Liver (tissue), 9 donors: ENCODE measurements around the gene CD209. TPM values are rescaled to one million over a fixed set of nuclear protein-coding genes. Genes with fewer than 3 reads are reported as not detected.

Experiments used
- DNase-seq: peaks from one replicate; pipeline ENCODE4 v3.0.0-alpha.2; 2017; ENCODE audit warnings: low spot score
- H3K27ac ChIP-seq, 2 donors: one replicate each; pipeline ENCODE4 v1.7.0; 2013; ENCODE audit warnings: inconsistent platforms in 2 of 2, low read length in 2 of 2, control low read depth in 1 of 2, low read depth in 1 of 2, mild to moderate bottlenecking in 1 of 2
- H3K27me3 ChIP-seq, 4 donors: one replicate each; pipeline versions ENCODE4 v1.6.1 to v1.7.0; 2013; ENCODE audit warnings: low read length in 3 of 4, inconsistent platforms in 1 of 4, mild to moderate bottlenecking in 1 of 4, moderate library complexity in 1 of 4; ENCODE audit not compliant: control insufficient read depth in 4 of 4, insufficient read depth in 4 of 4
- H3K36me3 ChIP-seq, 4 donors: one replicate each; pipeline versions ENCODE4 v1.6.1 to v1.7.0; 2013; ENCODE audit warnings: low read length in 3 of 4, mild to moderate bottlenecking in 3 of 4, low read depth in 1 of 4, moderate library complexity in 1 of 4; ENCODE audit not compliant: control insufficient read depth in 4 of 4, insufficient read depth in 3 of 4
- H3K4me1 ChIP-seq, 4 donors: one replicate each; pipeline versions ENCODE4 v1.6.1 to v1.7.0; 2013; ENCODE audit warnings: low read length in 3 of 4, mild to moderate bottlenecking in 3 of 4, moderate library complexity in 1 of 4; ENCODE audit not compliant: control insufficient read depth in 4 of 4, insufficient read depth in 4 of 4
- H3K4me3 ChIP-seq, 3 donors: one replicate each; pipeline versions ENCODE4 v1.6.1 to v1.7.0; 2013; ENCODE audit warnings: low read length in 3 of 3, control low read depth in 1 of 3, low read depth in 1 of 3, mild to moderate bottlenecking in 1 of 3
- H3K9ac ChIP-seq, 2 donors: one replicate each; pipeline ENCODE4 v1.7.0; 2013; ENCODE audit warnings: low read length in 2 of 2, mild to moderate bottlenecking in 2 of 2, moderate library complexity in 2 of 2, control low read depth in 1 of 2, low read depth in 1 of 2
- H3K9me3 ChIP-seq, 4 donors: one replicate each; pipeline versions ENCODE4 v1.6.1 to v1.7.0; 2013; ENCODE audit warnings: low read length in 3 of 4; ENCODE audit not compliant: control insufficient read depth in 4 of 4
- CTCF ChIP-seq: fragments of 150-350 bp; IDR thresholded peaks from 2 replicates; pipeline ENCODE4 v1.5.1; 2017; ENCODE audit warnings: improper control_type of control experiment, low read depth, low read length; ENCODE audit not compliant: missing input control
- EGR1 ChIP-seq, 2 donors: IDR thresholded peaks; 2 replicates each; pipeline ENCODE4 v1.6.1; 2016 to 2018; ENCODE audit warnings: antibody characterized with exemption in 2 of 2, low read depth in 2 of 2
- FOXA1 ChIP-seq: IDR thresholded peaks from 2 replicates; pipeline ENCODE4 v1.6.1; 2016; ENCODE audit warnings: antibody characterized with exemption
- FOXA2 ChIP-seq: IDR thresholded peaks from 2 replicates; pipeline ENCODE4 v1.6.1; 2016; ENCODE audit warnings: antibody characterized with exemption
- GABPA ChIP-seq, 2 donors: IDR thresholded peaks in 1 of 2; conservative IDR thresholded peaks in 1 of 2; 2 replicates each; pipeline ENCODE4 v1.6.1; 2016; ENCODE audit warnings: antibody characterized with exemption in 2 of 2, mild to moderate bottlenecking in 1 of 2, moderate library complexity in 1 of 2
- HNF4A ChIP-seq, 2 donors: conservative IDR thresholded peaks; 2 replicates each; pipeline ENCODE4 v1.6.1; 2016; ENCODE audit warnings: antibody characterized with exemption in 2 of 2, mild to moderate bottlenecking in 2 of 2
- HNF4G ChIP-seq: IDR thresholded peaks from 2 replicates; pipeline ENCODE4 v1.6.1; 2016; ENCODE audit warnings: antibody characterized with exemption
- JUND ChIP-seq, 2 donors: IDR thresholded peaks; 2 replicates each; pipeline ENCODE4 v1.6.1; 2016; ENCODE audit warnings: antibody characterized with exemption in 2 of 2
- MAX ChIP-seq: IDR thresholded peaks from 2 replicates; pipeline ENCODE4 v1.6.1; 2016; ENCODE audit warnings: antibody characterized with exemption
- NR2F2 ChIP-seq: IDR thresholded peaks from 2 replicates; pipeline ENCODE4 v1.6.1; 2016; ENCODE audit warnings: antibody characterized with exemption
- RAD21 ChIP-seq, 2 donors: IDR thresholded peaks; 2 replicates each; pipeline ENCODE4 v1.6.1; 2016; ENCODE audit warnings: antibody characterized with exemption in 2 of 2, mild to moderate bottlenecking in 2 of 2
- REST ChIP-seq: IDR thresholded peaks from 2 replicates; pipeline ENCODE4 v1.6.1; 2016; ENCODE audit warnings: antibody characterized with exemption, mild to moderate bottlenecking
- RXRA ChIP-seq, 2 donors: IDR thresholded peaks; 2 replicates each; pipeline ENCODE4 v1.6.1; 2017 to 2018; ENCODE audit warnings: antibody characterized with exemption in 2 of 2, mild to moderate bottlenecking in 1 of 2
- SP1 ChIP-seq: IDR thresholded peaks from 2 replicates; pipeline ENCODE4 v1.6.1; 2018; ENCODE audit warnings: antibody characterized with exemption, mild to moderate bottlenecking
- TAF1 ChIP-seq: conservative IDR thresholded peaks from 2 replicates; pipeline ENCODE4 v1.6.1; 2016; ENCODE audit warnings: antibody characterized with exemption, mild to moderate bottlenecking
- YY1 ChIP-seq: IDR thresholded peaks from 2 replicates; pipeline ENCODE4 v1.6.1; 2016; ENCODE audit warnings: antibody characterized with exemption, mild to moderate bottlenecking
- ZBTB33 ChIP-seq: IDR thresholded peaks from 2 replicates; pipeline ENCODE4 v1.6.1; 2016; ENCODE audit warnings: antibody characterized with exemption
- WGBS: extraction: QIAGEN DNeasy Blood & Tissue Kit; methylation state at CpG from one replicate; pipeline ENCODE4 v1.1.7; 2013; 5-methylcytosine and 5-hydroxymethylcytosine counted together
- polyA plus RNA-seq, 2 donors: library from polyadenylated mRNA; stranded (reverse) in 1 of 2; unstranded in 1 of 2; fragments of 200-250 nt in 1 of 2; fragments of >200 nt in 1 of 2; fragmentation: Nextera tagmentation in 1 of 2; extraction: Ambion mirVana in 1 of 2; gene quantifications; one replicate each; pipeline versions ENCODE4 v1.2.1 to v1.2.3, GENCODE V29; 2013 to 2015
- total RNA-seq, 2 donors: library from RNA; depleted of rRNA; stranded (reverse); fragments of >200 nt; gene quantifications; one replicate each; pipeline ENCODE4 v1.2.3, GENCODE V29; 2014
- donor health status: healthy.
- donor health status: healthy.
- donor health status: healthy.
- donor health status: healthy.
- donor health status: healthy.

Gene CD209
- total and polyA plus RNA-seq, 4 donors = 0.44 to 3.5 (median 1.8) TPM

GRCh38 chr19:7731615-7732014 is 15.7 kb downstream of the CD209 start:
- Histone ChIP-seq H3K4me3 (peak overlapping the region in 2 of 3 donors; percentile 5 to 29), H3K27ac (no peak overlapping the region), H3K9me3 (no peaks in the 10 kb centered on the region), H3K4me1 (peaks cover 0 to 2% (median 0%) of the 10 kb centered on the region in 4 donors), H3K9ac (no peak overlapping the region), H3K27me3 (peaks cover 0 to 9% (median 2%) of the 10 kb centered on the region in 4 donors), H3K36me3 (no peaks in the 10 kb centered on the region)
- DNase-seq = no peak
- WGBS = 57% methylated on average over 5 of the region's 5 CpGs
- TF ChIP-seq RXRA (IDR thresholded peaks at IDR 0.05) (no peak), REST (no peak), EGR1 (IDR thresholded peaks at IDR 0.05; ENCODE audit: low read depth in 2 of 2) (no peak), CTCF (no peak), JUND (IDR thresholded peaks at IDR 0.05) (no peak), FOXA1 (no peak), HNF4A (conservative IDR thresholded peaks at IDR 0.05) (no peak), NR2F2 (no peak), TAF1 (no peak), GABPA (IDR thresholded peaks at IDR 0.05 in 1 of 2, conservative IDR thresholded peaks at IDR 0.05 in 1 of 2) (no peak), FOXA2 (no peak), ZBTB33 (no peak), YY1 (no peak), HNF4G (no peak), MAX (no peak), RAD21 (IDR thresholded peaks at IDR 0.05) (no peak), SP1 (no peak)

GRCh38 chr19:7731218-7731595 is 16.1 kb downstream of the CD209 start:
- Histone ChIP-seq H3K9ac (no peak overlapping the region), H3K9me3 (no peaks in the 10 kb centered on the region), H3K27me3 (peaks cover 0 to 9% (median 2%) of the 10 kb centered on the region in 4 donors), H3K4me3 (peak overlapping the region in 2 of 3 donors; percentile 7 to 29), H3K4me1 (peaks cover 0 to 2% (median 0%) of the 10 kb centered on the region in 4 donors), H3K36me3 (no peaks in the 10 kb centered on the region), H3K27ac (no peak overlapping the region)
- TF ChIP-seq JUND (IDR thresholded peaks at IDR 0.05) (no peak), FOXA2 (no peak), MAX (no peak), YY1 (no peak)
- WGBS = 49% methylated on average over 39 of the region's 39 CpGs
- no peak for DNase-seq
